ENCODE results near the gene NDFIP1.
A peak's percentile ranks its signal among the peaks of the same experiment; 100 is the strongest.

Gene NDFIP1, protein sequence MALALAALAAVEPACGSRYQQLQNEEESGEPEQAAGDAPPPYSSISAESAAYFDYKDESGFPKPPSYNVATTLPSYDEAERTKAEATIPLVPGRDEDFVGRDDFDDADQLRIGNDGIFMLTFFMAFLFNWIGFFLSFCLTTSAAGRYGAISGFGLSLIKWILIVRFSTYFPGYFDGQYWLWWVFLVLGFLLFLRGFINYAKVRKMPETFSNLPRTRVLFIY

DNA sequence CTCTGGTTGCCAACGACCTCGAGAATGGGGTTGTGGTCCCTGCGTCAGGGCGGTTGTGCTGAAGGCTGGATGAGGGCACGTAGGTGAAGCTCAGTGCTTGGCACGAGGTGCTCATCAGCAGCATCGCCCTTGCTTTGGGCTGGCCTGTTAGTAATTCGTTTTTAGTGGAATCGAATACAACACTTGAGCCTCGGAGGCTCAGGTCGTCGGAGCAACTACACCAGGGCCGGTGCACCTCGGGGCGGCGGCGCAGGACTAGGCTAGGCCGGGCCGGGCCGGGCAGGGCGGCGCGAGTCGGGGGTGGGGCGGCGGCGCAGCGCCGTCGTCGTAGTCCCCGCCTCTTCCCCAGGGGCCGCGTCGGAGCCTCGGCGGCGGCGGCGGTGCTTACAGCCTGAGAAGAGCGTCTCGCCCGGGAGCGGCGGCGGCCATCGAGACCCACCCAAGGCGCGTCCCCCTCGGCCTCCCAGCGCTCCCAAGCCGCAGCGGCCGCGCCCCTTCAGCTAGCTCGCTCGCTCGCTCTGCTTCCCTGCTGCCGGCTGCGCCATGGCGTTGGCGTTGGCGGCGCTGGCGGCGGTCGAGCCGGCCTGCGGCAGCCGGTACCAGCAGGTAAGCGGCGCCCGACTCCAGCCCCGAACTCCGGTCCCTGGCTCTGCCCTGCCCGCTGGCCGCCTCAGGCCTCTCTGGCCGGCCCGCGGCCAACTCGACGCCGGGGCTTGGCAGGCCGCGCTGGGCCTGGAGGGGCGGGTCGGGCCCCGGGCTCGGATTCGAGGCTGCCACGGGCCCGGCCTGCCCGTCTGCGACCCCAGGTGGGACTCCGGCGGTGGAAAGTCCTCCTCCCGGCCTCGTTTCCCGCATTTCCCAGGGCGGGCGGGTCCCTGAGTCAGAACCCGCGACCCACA is at the start of gene NDFIP1:
NDFIP1 (plus strand) TSS at position 348 of the 899 bp plus-strand sequence; CDS start at position 544, 196 bp downstream.
- DNase-seq = peak; percentile 91
- peaks cover 75% of the 10 kb centered on the region for H3K4me1 Mint-ChIP-seq (ENCODE audit: low read depth)
- peaks cover 2% of the 10 kb centered on the region for H3K9me3 Mint-ChIP-seq
- peak within 1 kb of the TSS; percentile 98 for H3K27ac Mint-ChIP-seq
- H3K27me3 Mint-ChIP-seq = no peaks in the 10 kb centered on the region
- peaks cover 45% of the 10 kb centered on the region for H3K36me3 Mint-ChIP-seq (ENCODE audit: low read depth)
- H3K4me3 Mint-ChIP-seq = peak within 1 kb of the TSS; percentile 89

DNA sequence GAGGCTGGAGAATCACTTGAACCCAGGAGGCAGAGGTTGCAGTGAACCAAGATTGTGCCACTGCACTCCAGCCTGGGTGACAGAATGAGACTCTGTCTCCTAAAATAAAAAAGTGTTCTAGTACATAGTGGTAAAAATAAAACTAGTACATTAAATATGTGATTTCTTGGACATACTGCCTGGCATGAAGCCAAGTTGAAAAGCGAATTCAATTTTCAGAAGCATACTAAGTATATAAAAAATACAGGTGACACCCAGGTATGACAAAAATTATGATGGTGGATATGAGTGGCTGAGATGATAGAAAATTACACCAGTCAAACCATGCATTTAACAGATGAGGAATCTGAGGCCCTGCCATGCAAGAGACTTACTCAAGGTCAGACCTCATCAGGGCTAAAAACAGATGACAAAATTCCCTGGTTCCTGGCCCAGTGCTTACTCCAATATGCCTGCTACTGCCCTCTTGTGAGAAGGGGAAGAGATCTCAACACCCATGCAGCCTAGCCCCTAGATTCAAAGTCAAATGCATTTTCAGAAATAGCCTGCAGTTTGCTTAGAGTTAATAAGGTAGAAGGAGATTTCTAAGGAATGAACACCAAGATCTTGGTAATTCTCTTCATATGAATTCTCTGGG is 49.2 kb upstream of the NDFIP1 start:
- H3K36me3 Mint-ChIP-seq (ENCODE audit: low read depth) = no peaks in the 10 kb centered on the region
- H3K27ac Mint-ChIP-seq = no peak overlapping the region
- DNase-seq = no peak
- peaks cover 32% of the 10 kb centered on the region for H3K4me1 Mint-ChIP-seq (ENCODE audit: low read depth)
- H3K27me3 Mint-ChIP-seq = no peaks in the 10 kb centered on the region
- no peaks in the 10 kb centered on the region for H3K9me3 Mint-ChIP-seq
- H3K4me3 Mint-ChIP-seq = no peak overlapping the region

DNA sequence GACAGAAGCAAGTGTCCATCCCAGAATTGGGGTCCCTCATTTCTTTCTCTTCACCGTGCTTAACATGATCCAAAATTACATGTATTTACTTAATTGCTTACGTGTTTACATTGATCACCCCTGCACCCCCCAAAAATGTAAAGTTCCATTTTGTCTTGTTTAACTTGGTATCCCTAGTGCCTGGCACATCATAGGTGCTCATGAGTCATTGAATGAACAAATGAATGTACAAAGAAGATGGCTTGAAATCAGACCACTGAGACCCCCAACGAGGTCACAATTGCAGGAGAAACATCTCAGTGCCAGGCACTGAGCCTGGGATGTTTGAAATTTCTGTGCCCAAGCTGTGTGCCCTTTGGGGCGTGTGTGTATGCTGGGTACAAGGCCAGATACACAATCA is 45.2 kb upstream of the NDFIP1 start:
- H3K27ac Mint-ChIP-seq = peak overlapping the region; percentile 35
- peak overlapping the region; percentile 15 for H3K4me3 Mint-ChIP-seq
- DNase-seq = no peak
- no peaks in the 10 kb centered on the region for H3K27me3 Mint-ChIP-seq
- H3K9me3 Mint-ChIP-seq = no peaks in the 10 kb centered on the region
- no peaks in the 10 kb centered on the region for H3K36me3 Mint-ChIP-seq (ENCODE audit: low read depth)
- H3K4me1 Mint-ChIP-seq (ENCODE audit: low read depth) = peaks cover 23% of the 10 kb centered on the region

DNA sequence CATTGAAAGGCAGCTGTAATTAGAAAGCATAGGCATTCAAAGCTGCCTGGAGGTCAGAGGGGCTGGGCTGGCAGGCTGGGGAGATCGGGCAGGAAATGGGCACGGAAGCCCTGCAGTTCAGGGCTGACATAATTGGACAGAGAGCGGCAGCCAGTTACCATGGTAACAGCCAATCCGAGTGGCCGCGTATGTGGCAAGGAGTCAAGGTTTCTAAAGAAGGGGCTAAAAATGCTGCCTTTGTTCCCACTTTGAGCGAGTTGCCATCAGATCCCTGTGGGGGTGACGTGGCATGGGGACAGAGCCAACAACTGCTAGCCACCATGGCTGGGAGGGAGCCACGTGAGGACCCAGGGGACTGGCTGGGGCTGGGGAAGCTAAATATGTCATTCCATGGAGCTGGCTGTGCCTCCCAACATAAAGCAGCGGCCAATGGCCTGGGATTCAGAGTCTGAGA is 44.7 kb upstream of the NDFIP1 start:
- H3K4me3 Mint-ChIP-seq = peak overlapping the region; percentile 15
- peak overlapping the region; percentile 35 for H3K27ac Mint-ChIP-seq
- no peaks in the 10 kb centered on the region for H3K9me3 Mint-ChIP-seq
- no peaks in the 10 kb centered on the region for H3K27me3 Mint-ChIP-seq
- DNase-seq = peak; percentile 47
- no peaks in the 10 kb centered on the region for H3K36me3 Mint-ChIP-seq (ENCODE audit: low read depth)
- peaks cover 21% of the 10 kb centered on the region for H3K4me1 Mint-ChIP-seq (ENCODE audit: low read depth)

DNA sequence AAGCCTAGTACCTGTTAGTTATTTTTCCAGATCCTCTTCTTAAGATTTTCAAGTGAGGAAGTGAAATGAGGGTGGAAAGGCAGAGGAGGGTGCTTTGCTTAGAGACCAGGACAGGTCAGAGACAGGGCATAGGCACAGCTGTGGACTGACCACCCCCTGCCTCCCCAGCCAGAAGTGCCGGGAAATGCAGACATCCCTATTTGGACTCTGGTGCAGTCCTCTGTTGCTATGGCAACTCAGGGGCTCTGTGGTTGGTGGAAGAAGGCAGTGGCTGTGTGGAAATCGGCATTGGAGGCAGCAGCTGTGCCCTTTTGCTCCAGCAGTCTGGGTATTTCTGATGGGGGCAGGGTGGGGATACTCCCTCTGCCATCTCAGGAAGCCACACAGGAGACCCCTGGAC is 43.3 kb upstream of the NDFIP1 start:
- Mint-ChIP-seq H3K36me3 (ENCODE audit: low read depth) (no peaks in the 10 kb centered on the region), H3K27me3 (no peaks in the 10 kb centered on the region), H3K4me3 (no peak overlapping the region), H3K27ac (no peak overlapping the region), H3K4me1 (ENCODE audit: low read depth) (peaks cover 23% of the 10 kb centered on the region), H3K9me3 (no peaks in the 10 kb centered on the region)
- DNase-seq = no peak

DNA sequence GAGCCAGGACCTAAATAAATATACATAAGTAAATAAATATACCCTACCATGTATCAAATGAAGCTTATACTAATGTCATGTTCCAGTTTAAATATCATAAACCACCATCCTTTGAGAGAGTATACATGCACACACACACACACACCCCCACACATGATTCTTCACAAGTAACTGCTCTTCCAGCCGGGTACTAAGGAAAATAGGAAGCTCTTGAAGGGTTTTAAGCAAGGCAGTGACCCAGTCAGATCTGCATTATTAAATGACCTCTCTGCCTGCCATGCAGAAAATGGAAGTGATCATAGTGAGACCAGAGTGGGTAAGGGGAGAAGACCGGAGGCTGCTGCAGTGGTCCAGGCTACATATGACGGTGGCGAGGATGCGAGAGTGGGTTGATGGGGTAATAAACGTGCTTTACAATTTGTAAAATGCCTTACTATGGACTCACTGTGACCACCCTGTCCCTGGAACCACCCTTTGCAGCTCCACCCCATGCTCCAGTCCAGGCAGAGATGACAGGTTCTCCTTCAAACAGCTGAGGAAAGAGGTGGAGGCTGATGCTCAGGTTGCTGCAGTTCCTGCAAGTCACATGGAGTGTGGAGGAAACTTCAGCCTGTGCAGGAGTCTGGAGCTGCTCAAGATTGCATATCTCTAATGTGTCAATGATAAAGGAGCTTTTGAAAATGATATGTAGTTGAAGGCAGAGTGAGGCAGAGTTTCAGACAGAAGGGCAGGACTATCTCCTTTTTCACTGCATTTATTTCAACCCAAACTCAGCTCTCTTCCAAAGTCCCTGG is 38.8 kb upstream of the NDFIP1 start:
- H3K27ac Mint-ChIP-seq = no peak overlapping the region
- H3K9me3 Mint-ChIP-seq = no peaks in the 10 kb centered on the region
- peaks cover 42% of the 10 kb centered on the region for H3K4me1 Mint-ChIP-seq (ENCODE audit: low read depth)

DNA sequence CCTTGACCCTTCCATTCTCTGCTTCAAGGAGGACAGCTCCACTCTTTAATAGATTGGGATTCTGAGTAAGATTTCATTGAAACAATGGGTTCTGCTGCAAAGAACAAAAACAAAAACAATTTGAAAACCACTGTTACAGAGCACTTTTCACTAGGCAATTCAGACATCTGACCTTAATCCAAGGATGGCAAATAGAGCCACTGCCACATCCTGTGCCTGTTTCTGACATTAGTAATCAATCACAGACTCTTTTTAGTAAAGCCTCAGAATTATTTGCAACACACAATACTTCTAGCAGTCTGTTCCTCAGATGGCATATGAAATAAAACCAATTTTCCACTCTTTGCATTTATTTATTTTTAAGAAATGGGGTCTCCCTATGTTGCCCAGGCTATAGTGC is 37.8 kb upstream of the NDFIP1 start:
- Mint-ChIP-seq H3K36me3 (ENCODE audit: low read depth) (no peaks in the 10 kb centered on the region), H3K4me3 (no peak overlapping the region), H3K27me3 (no peaks in the 10 kb centered on the region), H3K4me1 (ENCODE audit: low read depth) (peaks cover 42% of the 10 kb centered on the region), H3K27ac (no peak overlapping the region), H3K9me3 (no peaks in the 10 kb centered on the region)
- DNase-seq = no peak

More for the DNA sequence above, 38.8 kb upstream of the NDFIP1 start:
- DNase-seq = no peak
- H3K4me3 Mint-ChIP-seq = no peak overlapping the region
- no peaks in the 10 kb centered on the region for H3K36me3 Mint-ChIP-seq (ENCODE audit: low read depth)
- H3K27me3 Mint-ChIP-seq = no peaks in the 10 kb centered on the region

DNA sequence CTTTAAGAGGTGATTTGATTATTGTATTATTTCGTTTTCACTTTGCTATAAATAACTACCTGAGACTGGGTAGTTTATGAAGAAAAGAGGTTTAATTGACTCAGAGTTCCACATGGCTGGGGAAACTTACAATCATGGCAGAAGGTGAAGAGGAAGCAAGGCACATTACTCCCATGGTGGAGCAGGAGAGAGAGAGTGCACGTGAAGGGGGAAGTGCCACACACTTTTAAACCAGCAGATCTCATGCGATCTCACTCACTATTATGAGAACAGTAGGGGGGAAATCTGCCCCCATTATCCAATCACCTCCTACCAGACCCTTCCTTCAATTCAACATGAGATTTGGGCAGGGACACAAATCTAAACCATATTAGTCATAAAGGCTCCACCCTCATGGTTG is 36.1 kb upstream of the NDFIP1 start:
- Mint-ChIP-seq H3K4me3 (no peak overlapping the region), H3K4me1 (ENCODE audit: low read depth) (peaks cover 42% of the 10 kb centered on the region), H3K27ac (peak overlapping the region; percentile 45), H3K36me3 (ENCODE audit: low read depth) (no peaks in the 10 kb centered on the region), H3K27me3 (no peaks in the 10 kb centered on the region), H3K9me3 (no peaks in the 10 kb centered on the region)
- DNase-seq = no peak

DNA sequence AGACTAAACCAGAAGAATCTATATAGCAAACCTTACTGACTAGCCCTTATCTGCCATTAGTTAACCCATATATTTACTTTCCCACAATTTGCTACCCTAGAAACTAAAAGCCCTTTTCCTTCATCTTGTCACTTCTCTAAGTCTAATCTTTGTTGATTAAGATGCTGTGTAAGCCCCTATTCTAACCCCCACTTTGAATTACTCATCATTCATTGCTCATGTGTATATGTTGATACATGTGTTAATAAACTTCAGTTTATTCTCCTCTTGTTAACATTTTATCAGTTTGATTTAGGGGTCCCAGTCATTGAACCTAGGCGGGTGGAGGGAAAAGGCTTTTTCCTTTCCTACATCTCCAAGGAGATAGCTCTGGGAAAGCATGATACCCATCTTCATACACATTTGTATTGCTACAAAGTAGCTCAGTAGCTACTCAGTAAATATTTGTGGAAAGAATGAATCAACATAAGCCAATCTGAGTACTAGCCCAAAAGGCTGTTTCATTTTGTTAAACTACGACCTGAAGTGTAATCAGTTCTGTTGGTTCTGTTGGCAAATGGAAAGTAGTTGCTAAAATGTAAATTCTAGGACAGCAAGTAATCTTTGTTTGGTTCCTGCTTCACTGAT is 35.1 kb upstream of the NDFIP1 start:
- H3K27me3 Mint-ChIP-seq = no peaks in the 10 kb centered on the region
- H3K36me3 Mint-ChIP-seq (ENCODE audit: low read depth) = no peaks in the 10 kb centered on the region
- peak overlapping the region; percentile 80 for H3K27ac Mint-ChIP-seq
- no peak overlapping the region for H3K4me3 Mint-ChIP-seq
- H3K9me3 Mint-ChIP-seq = no peaks in the 10 kb centered on the region
- H3K4me1 Mint-ChIP-seq (ENCODE audit: low read depth) = peaks cover 42% of the 10 kb centered on the region
- no peak for DNase-seq

DNA sequence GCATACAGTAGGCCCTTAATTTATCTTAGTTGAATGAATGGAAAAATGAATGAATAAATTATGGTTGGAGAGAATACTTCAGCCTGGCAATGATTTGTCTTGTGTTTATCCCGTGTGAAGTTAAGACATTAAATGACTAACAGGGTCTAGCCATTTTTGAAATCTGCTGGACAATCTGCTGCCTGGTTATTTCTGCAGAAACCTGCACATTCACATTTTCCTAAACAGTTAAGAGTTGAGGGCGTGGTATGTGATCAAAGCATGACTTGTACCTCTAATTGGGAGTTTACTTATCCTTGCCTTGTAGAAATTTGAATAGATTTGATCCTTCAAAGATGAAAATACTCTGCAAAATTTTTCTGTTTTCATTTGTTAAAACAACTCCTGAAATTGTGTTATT is 34.6 kb upstream of the NDFIP1 start:
- Mint-ChIP-seq H3K27me3 (no peaks in the 10 kb centered on the region), H3K4me3 (no peak overlapping the region), H3K9me3 (no peaks in the 10 kb centered on the region), H3K27ac (peak overlapping the region; percentile 80), H3K36me3 (ENCODE audit: low read depth) (no peaks in the 10 kb centered on the region), H3K4me1 (ENCODE audit: low read depth) (peaks cover 46% of the 10 kb centered on the region)
- DNase-seq = no peak

DNA sequence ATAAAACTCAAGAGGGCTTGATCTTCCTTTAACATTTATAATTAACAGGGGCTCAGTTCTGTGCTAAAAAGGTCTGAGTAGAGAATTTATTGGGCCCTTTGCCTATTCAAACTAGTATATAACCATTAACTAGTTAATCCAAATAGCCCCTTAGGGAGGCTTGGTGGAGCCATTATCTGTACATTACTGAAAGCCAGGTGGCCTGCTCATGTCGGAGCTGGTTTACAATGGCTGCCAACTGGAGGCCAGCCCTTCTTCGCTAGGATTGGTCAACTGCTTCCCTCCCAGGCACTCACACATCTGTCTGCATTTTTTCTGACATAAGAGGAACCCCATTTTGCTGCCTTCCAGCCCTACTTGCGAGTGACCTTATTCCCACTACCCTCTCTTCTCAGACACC is 30.4 kb upstream of the NDFIP1 start:
- Mint-ChIP-seq H3K27me3 (no peaks in the 10 kb centered on the region), H3K4me3 (no peak overlapping the region), H3K27ac (no peak overlapping the region), H3K9me3 (no peaks in the 10 kb centered on the region), H3K36me3 (ENCODE audit: low read depth) (no peaks in the 10 kb centered on the region), H3K4me1 (ENCODE audit: low read depth) (peaks cover 36% of the 10 kb centered on the region)
- DNase-seq = no peak

DNA sequence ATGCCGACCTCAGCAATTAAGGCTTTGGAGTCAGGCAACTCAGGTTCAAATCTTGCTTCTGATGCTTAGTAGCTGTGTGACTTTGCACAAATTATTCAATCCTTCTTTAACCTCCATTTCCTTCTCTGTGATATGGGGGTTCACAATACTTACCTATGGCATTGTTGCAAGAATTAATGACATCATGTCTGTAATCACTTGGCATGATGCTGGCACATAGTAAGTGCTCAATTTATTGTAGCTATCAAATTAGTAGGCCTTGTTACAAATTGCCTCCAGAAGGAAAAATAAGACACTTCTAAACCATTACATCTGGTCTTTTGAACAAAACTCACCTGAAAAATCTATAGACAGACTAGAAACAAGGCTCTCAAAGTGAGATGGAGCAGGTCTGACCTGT is 29.9 kb upstream of the NDFIP1 start:
- Mint-ChIP-seq H3K27ac (no peak overlapping the region), H3K9me3 (no peaks in the 10 kb centered on the region), H3K4me3 (no peak overlapping the region), H3K27me3 (no peaks in the 10 kb centered on the region), H3K4me1 (ENCODE audit: low read depth) (peaks cover 35% of the 10 kb centered on the region), H3K36me3 (ENCODE audit: low read depth) (no peaks in the 10 kb centered on the region)
- DNase-seq = no peak

DNA sequence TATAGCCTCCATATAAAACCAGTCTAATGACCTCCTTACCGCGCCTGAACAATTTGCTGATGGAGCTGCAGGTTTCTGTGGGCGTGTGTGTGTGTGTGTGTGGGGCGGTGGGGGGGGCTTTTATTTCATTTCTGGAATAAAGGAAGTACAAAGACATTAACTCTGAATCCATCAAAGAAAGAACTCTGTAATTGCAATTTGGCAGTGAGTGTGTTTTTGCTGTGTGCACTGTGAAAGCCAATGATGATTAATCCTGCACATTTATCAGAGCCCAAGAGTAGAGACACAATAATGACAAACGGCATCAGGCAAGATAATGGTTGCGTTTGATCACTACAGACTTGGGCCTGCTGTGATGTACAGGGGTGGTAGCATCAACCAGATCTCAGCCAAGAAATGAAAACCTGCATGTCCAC is 29.3 kb upstream of the NDFIP1 start:
- DNase-seq = no peak
- Mint-ChIP-seq H3K27me3 (no peaks in the 10 kb centered on the region), H3K27ac (no peak overlapping the region), H3K36me3 (ENCODE audit: low read depth) (no peaks in the 10 kb centered on the region), H3K9me3 (no peaks in the 10 kb centered on the region), H3K4me1 (ENCODE audit: low read depth) (peaks cover 35% of the 10 kb centered on the region), H3K4me3 (no peak overlapping the region)

DNA sequence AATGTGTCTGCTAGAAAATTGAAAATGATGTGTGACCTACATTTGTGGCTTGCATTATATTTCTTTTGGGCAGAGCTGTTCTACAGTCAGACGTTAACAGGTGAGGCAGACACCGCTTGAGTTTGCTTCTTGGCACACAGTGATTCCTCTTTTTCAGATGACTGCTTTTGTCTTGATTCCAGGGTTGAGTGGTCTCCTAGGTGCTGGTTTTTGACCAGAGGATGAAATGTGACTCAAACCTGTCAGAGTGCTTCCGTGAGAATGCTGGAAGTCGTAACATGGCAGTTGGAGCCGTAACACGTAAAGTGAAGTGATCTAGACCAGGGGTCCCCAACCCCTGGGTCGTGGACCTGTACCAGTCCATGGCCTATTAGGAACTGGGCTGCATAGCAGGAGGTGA is 28.3 kb upstream of the NDFIP1 start:
- H3K4me1 Mint-ChIP-seq (ENCODE audit: low read depth) = peaks cover 33% of the 10 kb centered on the region
- no peaks in the 10 kb centered on the region for H3K36me3 Mint-ChIP-seq (ENCODE audit: low read depth)
- no peak overlapping the region for H3K27ac Mint-ChIP-seq
- no peak for DNase-seq
- H3K9me3 Mint-ChIP-seq = no peaks in the 10 kb centered on the region
- no peaks in the 10 kb centered on the region for H3K27me3 Mint-ChIP-seq
- no peak overlapping the region for H3K4me3 Mint-ChIP-seq
